SW 1271 (cell line): Measurements from ENCODE around the gene MEGF11.

Experiments used
- DNase-seq, 2 experiments: peaks; one replicate each; lab custom pipeline; 2025; lab: John Stamatoyannopoulos, UW

Gene MEGF11

DNA sequence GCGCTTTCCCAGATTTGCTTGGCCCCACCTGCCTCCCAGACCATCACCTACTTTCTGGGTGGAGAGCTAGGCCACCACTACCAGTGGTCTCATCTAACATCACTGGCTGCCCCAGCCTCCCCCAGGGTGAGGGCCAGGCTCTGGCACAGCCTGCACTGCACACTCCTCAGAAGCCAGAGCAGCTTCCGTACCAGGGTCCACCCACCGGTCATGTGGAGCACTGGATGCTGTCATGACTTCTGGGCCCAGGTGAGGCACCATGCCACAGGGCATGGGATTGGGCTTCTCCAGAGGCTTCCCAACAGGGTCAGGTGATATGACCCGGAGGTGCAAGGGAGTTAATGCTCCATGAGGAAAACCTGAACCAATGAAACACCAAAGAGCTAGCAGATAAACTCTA lies 14.0 kb downstream of the MEGF11 start:
- no peak for DNase-seq

DNA sequence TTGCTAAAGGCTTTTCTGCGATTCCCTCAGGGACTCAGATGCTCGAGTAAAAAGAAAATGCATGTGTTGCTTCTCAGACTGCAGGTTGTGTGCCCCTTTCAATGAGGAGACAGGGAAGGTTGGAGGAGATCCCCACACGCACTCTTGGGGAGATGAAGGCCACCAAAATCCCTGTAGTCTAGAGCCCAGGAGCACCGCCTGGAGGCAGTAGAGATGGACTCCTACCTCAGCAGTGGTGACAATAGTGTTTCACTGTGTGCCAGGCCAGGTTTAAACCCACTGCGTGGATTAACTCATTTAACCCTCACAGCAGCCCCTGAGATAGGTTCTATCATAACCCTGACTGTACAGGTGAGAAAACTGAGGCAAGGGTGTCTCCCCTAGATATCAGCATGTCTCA lies 15.2 kb downstream of the MEGF11 start:
- no peak for DNase-seq

DNA sequence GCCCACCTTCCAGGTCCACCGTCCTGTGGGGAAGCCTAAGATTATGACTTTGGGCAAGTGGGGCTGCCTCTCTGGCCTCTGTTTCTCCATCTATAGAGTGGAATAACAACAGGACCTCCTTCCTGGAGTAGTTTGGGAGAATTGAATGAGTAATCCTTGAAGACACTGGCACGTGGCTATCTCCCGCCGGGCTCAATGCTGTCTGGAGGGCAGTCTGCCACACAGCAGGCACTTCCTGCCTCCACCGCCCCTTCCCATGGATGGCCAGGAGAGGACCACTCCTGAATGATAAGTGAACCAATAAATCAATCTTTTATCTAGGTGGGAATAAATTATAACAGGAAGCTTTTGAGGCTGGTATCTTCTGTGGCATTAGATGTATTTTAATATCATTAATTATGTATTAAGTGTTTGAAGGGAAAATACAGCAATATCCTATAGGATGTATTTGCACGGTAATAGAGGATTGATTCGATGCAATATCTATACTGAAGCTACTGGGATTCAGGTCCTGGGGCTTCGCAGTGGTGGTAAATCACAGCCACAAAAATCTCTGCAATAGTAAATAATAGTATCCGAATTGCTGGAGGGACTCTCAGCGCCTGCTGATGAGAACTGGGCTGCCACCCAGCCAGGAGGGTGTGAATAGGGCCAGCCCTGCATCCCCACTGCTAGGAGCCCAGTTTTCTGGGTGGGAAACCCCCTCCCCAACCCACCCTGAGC lies 15.9 kb downstream of the MEGF11 start:
- no peak for DNase-seq

DNA sequence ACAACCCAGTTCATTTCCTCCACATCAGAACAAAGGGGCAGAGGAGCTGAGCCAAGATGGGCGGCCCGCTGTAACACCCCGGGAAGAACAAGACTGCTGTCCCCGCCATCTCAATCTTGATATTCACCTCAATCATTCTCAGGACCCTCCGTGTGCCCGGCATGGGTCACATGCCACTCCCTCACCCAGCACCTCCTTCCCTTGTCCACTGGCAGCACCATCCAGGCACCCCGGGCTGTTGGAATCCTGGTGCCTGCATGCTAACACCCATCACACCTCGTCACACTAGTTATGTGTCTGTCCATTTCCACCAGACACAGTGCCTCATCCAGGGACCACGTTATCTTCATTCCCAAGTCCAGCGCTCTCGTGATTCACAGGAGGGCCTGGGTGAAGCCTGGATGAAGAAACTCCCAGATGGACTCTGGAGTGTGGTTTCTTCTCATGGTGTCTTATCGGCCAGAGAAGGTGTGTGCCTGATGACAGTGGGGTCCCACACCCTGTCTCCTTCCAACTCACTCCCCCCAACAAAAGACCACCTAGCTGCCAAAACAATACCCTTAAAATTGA lies 16.7 kb downstream of the MEGF11 start:
- no peak for DNase-seq

DNA sequence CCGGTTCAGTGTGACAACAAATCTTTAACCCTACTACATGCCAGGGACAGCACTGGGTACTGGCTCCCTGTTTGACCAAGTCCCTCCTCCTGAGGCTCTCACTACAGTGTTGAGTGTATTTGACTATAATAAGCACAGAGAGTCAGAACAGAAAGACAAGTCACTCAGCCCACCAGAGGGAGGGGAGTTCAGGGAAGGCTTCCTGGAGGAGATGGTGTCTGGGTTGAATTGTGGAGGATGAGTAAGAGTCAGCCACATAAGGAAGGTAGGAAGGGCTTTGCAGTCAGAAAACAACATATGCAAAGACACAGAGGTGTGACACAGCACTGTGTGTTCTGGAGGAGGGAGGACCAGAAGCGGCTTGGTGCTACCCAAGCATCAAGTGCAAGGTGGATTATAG lies 17.7 kb downstream of the MEGF11 start:
- no peak for DNase-seq

DNA sequence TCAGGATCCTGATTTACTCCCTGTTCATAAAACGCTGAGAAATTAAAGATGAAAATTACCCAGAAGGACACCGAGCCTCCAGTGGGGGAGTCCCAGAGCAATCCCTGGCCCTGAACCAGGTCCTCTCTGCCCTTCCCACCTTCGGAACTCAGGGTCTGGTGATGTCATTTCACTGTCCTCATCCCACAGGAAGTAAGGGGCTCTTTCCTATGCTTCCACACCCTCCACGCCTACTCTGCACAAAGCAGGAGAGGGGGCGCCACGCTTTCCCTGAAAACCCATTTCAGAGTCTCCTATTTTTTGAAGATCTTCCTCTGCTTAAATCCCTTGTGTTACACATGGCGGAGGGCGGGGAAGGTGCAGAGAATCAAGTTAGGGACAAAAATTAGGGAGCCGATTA lies 18.8 kb downstream of the MEGF11 start:
- DNase-seq, result no peak

DNA sequence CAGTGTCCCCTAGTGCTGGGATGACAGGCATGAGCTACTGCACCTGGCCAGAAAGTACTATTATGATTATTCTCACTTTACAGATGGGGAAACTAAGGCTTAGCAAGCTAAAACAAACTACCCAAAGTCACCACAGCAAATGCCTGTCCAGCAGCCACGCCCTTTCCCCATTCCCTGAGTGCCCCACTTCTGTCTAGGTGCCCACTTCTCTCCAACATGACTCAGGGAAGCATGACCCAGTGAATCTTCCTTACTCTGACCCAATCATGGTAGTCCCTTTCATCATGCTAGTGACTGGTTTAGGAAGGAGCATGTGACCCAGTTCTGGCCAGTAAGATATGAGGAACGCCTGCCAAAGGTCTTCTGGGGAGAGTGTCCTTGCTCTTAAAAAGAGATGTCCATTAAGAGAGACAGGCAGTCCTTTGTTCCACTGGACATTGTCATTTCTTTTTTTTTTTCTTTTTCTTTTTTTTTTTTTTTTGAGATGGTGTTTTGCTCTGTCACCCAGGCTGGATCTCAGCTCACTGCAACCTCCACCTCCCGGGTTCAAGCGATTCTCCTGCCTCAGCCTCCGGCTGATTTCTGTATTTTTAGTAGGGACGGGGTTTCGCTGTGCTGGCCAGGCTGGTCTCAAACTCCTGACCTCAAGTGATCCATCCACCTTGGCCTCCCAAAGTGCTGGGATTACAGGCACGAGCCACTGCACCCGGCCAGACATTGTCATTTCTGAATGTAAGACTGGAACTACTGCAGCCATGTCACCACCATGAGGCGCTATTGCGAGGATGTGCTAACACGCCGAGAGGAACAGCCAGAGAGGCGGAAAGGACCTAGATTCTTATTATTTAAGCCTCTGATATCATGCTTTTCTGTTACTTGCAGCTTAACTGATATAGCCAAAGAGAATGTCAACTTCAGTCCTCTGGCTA lies 19.8 kb downstream of the MEGF11 start:
- DNase-seq, result no peak

DNA sequence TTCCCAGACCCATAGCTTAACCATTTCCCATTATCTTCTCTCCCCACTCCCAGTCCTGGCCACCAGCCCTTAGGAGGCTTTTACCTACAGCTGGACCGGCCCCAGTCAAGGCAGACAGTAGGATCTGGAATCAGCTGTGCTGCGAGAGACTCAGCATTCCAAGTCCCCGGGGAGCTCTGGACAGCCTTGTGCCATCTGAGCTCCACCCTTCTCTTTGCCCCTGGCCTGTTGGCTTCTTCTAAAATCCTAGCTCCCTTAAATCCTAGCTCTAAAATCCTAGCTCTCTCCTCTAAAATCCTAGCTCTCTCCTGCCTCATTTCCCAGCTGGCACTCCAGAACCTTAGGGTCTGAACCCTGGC lies 21.3 kb downstream of the MEGF11 start:
- DNase-seq, result no peak

DNA sequence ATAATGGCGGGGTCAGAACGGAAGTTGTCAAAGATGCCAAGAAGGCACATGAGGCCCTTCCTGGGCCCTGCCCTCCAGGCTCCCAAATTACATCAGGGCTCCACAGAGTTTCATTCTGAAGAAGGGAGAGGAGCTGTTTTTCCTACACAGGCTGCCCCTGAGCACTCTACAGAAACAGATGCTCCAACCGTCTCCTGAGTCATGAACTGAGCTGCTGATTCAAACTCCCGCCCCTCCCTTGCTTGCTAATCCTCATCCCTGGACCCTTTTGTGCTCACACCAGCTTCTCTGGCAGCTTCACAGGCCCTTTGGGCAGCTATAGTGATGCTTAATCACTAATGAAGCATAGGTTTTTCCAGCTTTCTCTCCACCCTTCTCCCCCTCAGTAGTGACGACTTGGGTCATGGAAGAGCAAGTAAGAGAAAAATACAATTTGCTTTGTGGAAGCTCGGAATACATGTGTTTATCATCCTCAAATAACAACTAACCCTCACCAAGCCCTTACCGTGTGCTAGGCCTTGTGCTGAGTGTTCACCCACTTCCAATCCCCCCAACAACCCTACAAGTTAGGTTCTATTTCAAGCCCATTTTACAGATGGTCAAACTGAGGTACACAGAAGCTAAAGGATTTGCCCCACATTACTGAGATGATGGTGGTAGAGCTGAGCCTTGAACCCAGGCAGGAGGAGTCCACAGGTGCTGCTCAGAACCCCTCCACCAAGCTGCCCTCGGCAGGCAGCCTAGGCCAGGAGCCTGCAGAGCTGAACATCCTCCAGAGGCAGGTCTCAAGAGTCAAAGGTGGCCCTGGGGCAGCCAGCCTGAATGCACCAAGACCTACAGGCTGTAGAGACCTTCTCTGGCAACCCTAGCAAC lies 21.9 kb downstream of the MEGF11 start:
- no peak for DNase-seq

DNA sequence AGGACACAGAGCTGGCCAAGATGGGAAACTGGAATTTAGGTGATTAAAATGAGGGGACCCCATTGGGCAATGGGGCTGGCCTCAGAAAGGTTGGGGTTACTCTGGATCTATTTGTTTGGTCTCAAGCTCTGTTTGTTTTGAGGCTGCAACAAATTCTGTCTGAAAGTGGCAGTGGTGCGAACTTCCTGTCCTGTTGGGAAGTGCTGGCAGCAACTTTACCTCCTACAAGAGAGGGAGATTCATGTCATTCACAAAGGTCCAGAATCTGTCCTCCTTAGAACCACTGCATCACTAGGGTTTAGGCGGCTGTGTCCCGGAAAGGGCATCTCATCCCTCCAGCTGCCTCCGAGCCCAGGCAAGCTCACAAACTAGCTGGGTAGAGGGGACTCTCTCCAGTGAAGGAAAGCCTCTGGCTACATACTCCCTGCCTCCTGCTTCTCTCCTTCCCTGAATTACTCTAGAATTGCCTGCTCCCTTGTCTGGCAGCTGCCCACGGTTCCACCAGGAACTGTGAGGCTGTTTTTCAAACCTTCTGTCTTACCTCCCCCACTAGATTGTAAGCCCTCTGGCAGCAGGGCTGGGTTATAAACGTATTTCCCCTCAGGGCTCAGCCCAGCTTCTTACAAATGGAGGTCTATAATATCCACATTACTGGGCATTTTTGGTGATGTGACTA lies 23.6 kb downstream of the MEGF11 start:
- no peak for DNase-seq

DNA sequence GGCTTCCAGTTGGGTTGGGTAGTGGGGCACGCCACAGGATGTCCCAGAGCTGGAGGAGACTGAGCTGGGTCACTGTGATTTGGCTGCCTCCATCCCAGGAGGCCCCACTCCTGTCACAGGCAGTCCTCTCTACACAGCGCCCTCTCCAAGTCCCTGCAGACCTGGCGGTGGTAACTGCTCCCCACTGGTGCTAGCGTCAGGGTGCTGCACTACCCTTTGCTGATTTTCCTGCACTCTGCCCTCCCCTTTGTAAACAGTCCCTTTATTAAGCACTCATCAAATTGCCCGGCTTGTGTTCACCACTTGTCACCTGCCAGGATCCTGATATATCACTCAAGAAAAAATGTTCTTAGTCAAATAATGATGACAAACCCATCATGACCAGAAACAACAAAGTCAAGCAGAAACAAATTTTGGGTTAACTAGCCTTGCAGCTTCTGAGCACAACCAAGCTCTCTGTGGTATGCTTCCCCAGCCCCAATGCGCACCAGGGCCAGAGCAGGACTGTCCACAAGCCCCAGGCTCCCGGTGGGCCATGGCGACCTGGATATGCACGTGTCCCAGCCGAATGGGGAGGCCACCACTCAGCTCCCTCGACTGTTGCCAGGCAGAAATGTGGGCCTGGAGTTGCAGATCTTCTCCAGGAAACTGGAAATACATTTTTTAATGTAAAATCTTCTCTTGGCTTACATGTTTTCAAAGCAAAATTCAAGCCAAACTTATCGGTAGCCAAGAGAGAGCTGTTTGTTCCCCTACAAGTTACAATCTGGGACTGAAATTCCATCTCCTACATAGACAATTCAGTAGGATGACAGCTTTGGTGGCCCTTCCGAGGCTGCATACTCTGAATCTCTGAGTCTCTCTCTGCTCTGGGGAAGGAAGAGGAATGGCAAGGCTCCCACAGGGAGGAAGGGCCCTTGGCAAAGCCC lies 24.5 kb downstream of the MEGF11 start:
- DNase-seq, result no peak

DNA sequence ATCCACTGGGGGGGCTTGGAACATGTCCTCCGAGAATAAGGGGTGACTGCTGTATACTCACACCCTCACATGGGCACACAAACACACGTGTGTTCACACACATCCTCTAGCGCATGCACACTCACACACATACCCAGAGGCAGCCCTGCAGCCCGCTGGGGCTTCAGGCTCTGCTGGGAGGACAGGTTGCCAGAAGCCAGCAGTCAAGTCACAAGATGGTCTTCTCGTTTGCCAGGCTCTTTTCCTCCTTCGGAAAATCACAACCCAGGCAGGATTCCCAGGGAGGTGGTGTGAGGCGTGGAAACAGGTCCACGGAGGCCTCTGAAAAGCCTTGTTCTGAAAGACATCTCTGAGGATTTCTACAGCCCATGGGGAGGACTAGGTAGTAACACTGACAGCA lies 26.8 kb downstream of the MEGF11 start:
- DNase-seq, result no peak

DNA sequence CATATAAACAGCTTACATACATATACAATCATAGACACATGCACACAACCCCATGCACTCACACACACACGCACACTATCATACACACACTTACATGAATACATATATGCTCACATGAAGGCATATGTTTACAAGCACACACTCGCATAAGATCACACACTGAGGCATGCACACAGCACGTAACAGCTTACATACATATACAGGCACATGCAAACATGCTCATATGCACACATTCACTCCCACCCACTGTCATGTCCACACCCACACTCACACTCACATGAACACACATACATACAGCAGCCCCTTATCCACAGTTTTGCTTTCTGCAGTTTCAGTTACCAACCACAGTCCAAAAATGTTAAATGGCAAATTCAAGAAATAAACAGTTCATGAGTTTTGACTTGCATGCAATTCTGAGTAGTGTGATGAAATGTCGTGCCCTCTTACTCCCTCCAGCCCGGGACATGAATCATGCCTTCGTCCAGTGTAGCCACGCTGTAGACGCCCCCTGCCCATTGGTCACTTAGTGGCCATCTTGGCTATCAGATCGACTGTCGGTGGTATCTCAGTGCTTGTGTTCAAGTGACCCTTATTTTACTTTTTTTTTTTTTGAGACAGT lies 27.8 kb downstream of the MEGF11 start:
- DNase-seq, result no peak

DNA sequence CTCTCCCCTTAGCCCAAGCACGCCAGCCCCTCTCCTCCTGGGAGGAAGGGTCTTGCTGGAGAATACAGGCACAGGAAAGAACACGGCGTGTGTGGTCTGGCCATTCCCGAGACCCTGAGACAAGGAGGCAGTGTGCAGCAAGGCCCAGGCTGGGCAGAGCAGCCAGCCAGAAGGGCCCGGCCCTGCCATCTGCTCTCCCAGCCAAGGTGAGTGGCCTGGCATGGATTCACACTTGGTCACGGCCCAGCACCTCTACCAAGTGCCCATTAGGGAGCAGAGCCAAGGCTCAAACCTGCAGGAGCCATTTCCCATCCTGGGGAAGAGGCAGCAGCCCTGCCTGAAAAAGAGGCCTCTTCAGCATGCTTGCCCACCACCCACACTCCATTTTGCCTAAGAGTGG lies 28.6 kb downstream of the MEGF11 start:
- no peak for DNase-seq

DNA sequence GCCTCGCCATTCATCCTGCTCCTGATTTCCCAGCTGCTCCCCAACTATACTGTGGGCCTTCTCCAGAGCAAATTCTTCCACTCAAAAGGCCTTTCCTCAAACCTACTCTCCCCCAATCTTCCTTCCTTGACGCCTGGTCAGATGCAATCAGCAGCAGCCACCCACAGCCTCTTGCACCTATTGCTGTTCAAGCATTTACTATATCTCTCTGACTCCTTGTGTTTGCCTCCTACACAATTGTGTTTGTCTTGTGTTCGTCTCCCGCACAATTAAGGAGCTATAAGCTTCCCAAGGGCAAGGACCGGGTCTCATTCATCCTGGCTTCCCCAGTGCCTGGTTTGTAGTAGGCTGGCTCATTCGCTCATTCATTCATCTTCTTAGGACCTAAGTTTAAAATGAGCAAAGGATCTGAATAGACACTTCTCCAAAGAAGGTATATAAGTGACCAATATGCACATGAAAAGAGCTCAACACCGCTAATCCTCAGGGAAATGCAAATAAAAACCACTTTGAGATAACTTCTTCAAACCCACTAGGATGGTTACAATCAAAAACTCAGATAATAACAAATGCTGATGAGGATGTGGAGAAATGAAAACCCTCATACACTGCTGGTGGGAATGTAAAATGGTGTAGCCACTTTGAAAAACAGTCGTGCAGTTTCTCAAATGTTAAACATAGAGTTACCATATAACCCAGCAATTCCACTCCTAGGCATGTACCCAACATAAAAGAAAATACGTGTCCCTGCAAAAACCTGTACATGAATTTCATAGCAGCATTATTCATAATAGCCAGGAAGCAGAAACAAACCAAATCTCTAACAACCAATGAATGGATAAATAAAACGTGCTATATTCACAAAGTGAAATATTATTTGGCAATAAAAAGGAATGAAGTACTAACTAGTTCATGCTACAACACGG lies 31.0 kb downstream of the MEGF11 start:
- no peak for DNase-seq

DNA sequence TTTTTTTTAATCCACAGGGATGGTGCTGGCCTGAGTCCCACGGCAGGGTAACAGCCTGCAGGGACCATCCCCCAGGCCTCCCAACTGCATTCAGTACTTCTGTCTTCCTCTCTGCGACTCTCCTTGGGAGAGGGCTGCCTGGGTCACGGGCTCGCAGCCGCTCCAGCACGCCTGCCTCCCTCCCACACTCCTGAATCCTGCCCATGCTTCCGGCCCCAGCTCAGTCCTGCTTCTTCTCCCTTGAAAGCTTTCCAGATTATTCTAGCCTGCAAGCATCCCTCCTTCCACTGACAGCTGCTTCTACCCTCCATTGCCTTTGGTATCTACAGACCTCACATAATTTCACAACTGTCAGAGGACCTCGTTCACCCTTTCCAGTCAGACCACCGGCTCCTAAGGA lies 32.4 kb downstream of the MEGF11 start:
- DNase-seq, result no peak

DNA sequence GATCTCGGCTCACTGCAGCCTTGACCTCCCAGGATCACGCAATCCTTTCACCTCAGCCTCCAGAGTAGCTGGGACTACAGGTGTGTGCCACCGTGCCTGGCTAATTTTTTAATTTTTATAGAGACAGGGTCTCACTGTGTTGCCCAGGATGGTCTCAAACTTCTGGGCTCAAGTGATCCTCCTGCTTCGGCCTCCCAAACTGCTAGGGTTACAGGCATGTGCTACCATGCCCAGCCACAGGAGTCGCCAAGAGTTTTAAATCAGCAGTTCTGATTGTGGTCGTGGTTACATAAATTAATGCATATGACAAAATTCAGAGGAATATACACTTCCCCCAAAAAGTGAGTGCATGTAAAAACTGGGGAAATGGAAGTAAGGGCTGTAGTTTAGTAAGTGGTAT lies 32.9 kb downstream of the MEGF11 start:
- DNase-seq, result no peak

DNA sequence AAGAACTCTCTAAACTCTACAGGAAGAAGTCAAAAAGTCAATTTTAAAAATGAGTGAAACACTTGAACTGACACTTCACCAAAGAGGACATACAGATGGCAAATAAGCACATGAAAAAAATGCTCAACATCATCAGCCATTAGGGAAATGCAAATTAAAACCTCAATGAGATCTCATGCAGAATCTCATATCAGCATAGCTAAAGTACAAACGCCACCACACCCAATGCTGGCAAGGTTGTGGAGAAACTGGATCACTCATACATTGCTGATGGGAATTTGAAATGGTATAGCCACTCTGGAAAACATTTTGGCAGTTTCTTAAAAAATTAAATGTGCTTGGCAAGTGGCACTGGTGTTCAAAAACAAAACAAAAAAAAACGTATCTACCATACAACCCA lies 34.2 kb downstream of the MEGF11 start:
- no peak for DNase-seq

DNA sequence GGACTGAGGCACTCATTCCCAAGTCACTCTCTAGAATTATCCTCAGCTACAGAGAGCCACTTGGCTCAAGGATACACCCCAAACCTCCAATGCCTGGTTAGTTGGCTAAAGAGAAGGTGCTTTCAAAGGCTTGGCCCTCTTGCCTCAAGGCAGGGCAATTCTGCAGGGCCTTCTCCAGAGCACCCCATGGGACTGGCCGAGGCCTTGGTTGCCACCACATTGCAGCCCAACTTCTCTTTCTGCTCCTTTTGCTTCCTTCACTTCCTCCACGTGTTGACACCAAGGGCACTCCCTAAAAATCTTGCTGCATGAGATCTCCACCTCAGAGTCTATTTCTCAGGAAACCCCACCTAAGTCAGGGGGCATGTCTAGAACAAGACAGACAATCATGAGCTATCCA lies 36.7 kb downstream of the MEGF11 start:
- no peak for DNase-seq
